ENCODE data around the gene ELAPOR1. TPM values are rescaled to one million over a fixed set of nuclear protein-coding genes. Genes with fewer than 3 reads are reported as not detected.

ELAPOR1 gene
- total RNA-seq, 1 donor from 2014 or later = 1.2 TPM

- Histone ChIP-seq H3K36me3 (ENCODE audit: insufficient read depth, low read length) (peaks cover 4% of the 10 kb centered on the region), H3K9ac (ENCODE audit: low read length) (peak overlapping the region; percentile 94), H3K4me3 (ENCODE audit: insufficient read depth, low read depth, low read length) (peak overlapping the region; percentile 29), H2AFZ (ENCODE audit: low read depth, low read length) (peak overlapping the region; percentile 43), H3K79me2 (ENCODE audit: insufficient read depth, low read length) (peaks cover 37% of the 10 kb centered on the region), H3K9me3 (ENCODE audit: insufficient read depth, low read depth, low read length) (no peaks in the 10 kb centered on the region), H3K27me3 (ENCODE audit: insufficient read depth, low read length) (no peaks in the 10 kb centered on the region), H3K4me1 (ENCODE audit: insufficient read depth, low read length) (peaks cover 24% of the 10 kb centered on the region), H4K20me1 (ENCODE audit: insufficient read depth, low read length) (no peaks in the 10 kb centered on the region), H3K4me2 (ENCODE audit: low read length) (peak overlapping the region; percentile 93), H3K27ac (ENCODE audit: low read depth, low read length) (no peak overlapping the region)
- FAIRE-seq (no peak), DNase-seq (ENCODE audit: low read depth) (peak; percentile 70)
- Mint-ChIP-seq H3K27me3 (ENCODE audit: low read depth, unreplicated experiment) (no peaks in the 10 kb centered on the region), H3K4me1 (ENCODE audit: low read depth, unreplicated experiment) (peaks cover 14% of the 10 kb centered on the region), H3K9me3 (ENCODE audit: unreplicated experiment) (peaks cover 9% of the 10 kb centered on the region), H3K36me3 (ENCODE audit: low read depth, unreplicated experiment) (peaks cover 6% of the 10 kb centered on the region), H3K4me3 (ENCODE audit: unreplicated experiment) (peak overlapping the region; percentile 93), H3K27ac (ENCODE audit: unreplicated experiment) (peak overlapping the region; percentile 99)
- TF ChIP-seq EZH2 (IDR thresholded peaks at IDR 0.05; ENCODE audit: insufficient read depth, low read length) (no peak), CTCF (IDR thresholded peaks at IDR 0.05; ENCODE audit: insufficient read depth, low read depth, low read length) (peak; percentile 41)
Observed at GRCh38 chr1:109089242-109090015, 24.5 kb upstream of the ELAPOR1 start.

- Mint-ChIP-seq H3K4me3 (ENCODE audit: unreplicated experiment) (peak within 1 kb of the TSS; percentile 93), H3K36me3 (ENCODE audit: low read depth, unreplicated experiment) (peaks cover 6% of the 10 kb centered on the region), H3K27ac (ENCODE audit: unreplicated experiment) (peak within 1 kb of the TSS; percentile 99), H3K4me1 (ENCODE audit: low read depth, unreplicated experiment) (peaks cover 8% of the 10 kb centered on the region), H3K9me3 (ENCODE audit: unreplicated experiment) (peaks cover 9% of the 10 kb centered on the region), H3K27me3 (ENCODE audit: low read depth, unreplicated experiment) (no peaks in the 10 kb centered on the region)
- H3K4me1 ChIP-seq (ENCODE audit: insufficient read depth, low read length) = peaks cover 23% of the 10 kb centered on the region
- FAIRE-seq (no peak), DNase-seq (ENCODE audit: low read depth) (peak; percentile 97)
- H3K4me2 ChIP-seq (ENCODE audit: low read length) = peak within 1 kb of the TSS; percentile 93
- peaks cover 46% of the 10 kb centered on the region for H3K79me2 ChIP-seq (ENCODE audit: insufficient read depth, low read length)
- TF ChIP-seq CTCF (IDR thresholded peaks at IDR 0.05; ENCODE audit: insufficient read depth, low read depth, low read length) = no peak
- TF ChIP-seq EZH2 (IDR thresholded peaks at IDR 0.05; ENCODE audit: insufficient read depth, low read length) = no peak
- no peaks in the 10 kb centered on the region for H4K20me1 ChIP-seq (ENCODE audit: insufficient read depth, low read length)
- H3K9me3 ChIP-seq (ENCODE audit: insufficient read depth, low read depth, low read length) = no peaks in the 10 kb centered on the region
- peaks cover 4% of the 10 kb centered on the region for H3K36me3 ChIP-seq (ENCODE audit: insufficient read depth, low read length)
- peak within 1 kb of the TSS; percentile 94 for H3K9ac ChIP-seq (ENCODE audit: low read length)
- H3K4me3 ChIP-seq (ENCODE audit: insufficient read depth, low read depth, low read length) = peak within 1 kb of the TSS; percentile 77
- no peaks in the 10 kb centered on the region for H3K27me3 ChIP-seq (ENCODE audit: insufficient read depth, low read length)
- H3K27ac ChIP-seq (ENCODE audit: low read depth, low read length) = peak within 1 kb of the TSS; percentile 96
- H2AFZ ChIP-seq (ENCODE audit: low read depth, low read length) = peak within 1 kb of the TSS; percentile 90
Observed at GRCh38 chr1:109090196-109091077, 23.5 kb upstream of the ELAPOR1 start, which contains the start of gene TMEM167B. TSS of gene TMEM167B (plus strand) at chr1:109090764. CDS start at chr1:109090873, 109 bp downstream.
